Caki2 (cell line): ENCODE results near the gene FBXO46. TPM values are rescaled to one million over a fixed set of nuclear protein-coding genes. Genes with fewer than 3 reads are reported as not detected.
"Not testable (repeated sequence)": the region's sequence is repeated elsewhere in the genome, so short reads cannot be mapped to it uniquely, and the experiment has no call there.

Source experiments
- DNase-seq: peaks from one replicate; pipeline ENCODE4 v3.0.0-alpha.2; 2015; ENCODE audit warnings: low read depth
- in situ Hi-C: cut with HindIII; loops from 2 replicates; pipeline ENCODE4 v1.10.0; 2016; ENCODE audit warnings: low sequenced_read_pairs, low pct_unique_long_range_greater_than_20kb, mixed read lengths
- total RNA-seq: library from RNA; depleted of rRNA; stranded (reverse); fragments of >200 nt; shearing (Covaris generic); gene quantifications from 2 replicates; pipeline ENCODE4 v1.2.3, GENCODE V29; 2014; ENCODE audit warnings: low replicate concordance

FBXO46 gene
- total RNA-seq, 1 experiment from 2014 or later = 21.0 TPM

- in situ Hi-C loops = no loop called here
- peak; percentile 80 for DNase-seq
Measured at GRCh38 chr19:45767410-45767880, 36.7 kb upstream of the FBXO46 start.

GRCh38 chr19:45766869-45767346 lies 36.2 kb upstream of the FBXO46 start:
- in situ Hi-C loops = no loop called here
- no peak for DNase-seq

GRCh38 chr19:45766296-45766868 lies 35.7 kb upstream of the FBXO46 start:
- DNase-seq = no peak
- in situ Hi-C loops = no loop called here

GRCh38 chr19:45765702-45766295 lies 35.1 kb upstream of the FBXO46 start:
- in situ Hi-C loops = no loop called here
- DNase-seq = no peak

GRCh38 chr19:45764945-45765701 lies 34.4 kb upstream of the FBXO46 start:
- in situ Hi-C loops = no loop called here
- DNase-seq = no peak

GRCh38 chr19:45764475-45764874 lies 33.8 kb upstream of the FBXO46 start:
- in situ Hi-C loops = no loop called here
- DNase-seq = no peak

GRCh38 chr19:45763691-45764294 lies 33.1 kb upstream of the FBXO46 start:
- in situ Hi-C loops = no loop called here

GRCh38 chr19:45762870-45763631 lies 32.4 kb upstream of the FBXO46 start:
- DNase-seq = no peak
- in situ Hi-C loops = no loop called here

More at GRCh38 chr19:45763691-45764294, 33.1 kb upstream of the FBXO46 start:
- no peak for DNase-seq

GRCh38 chr19:45761714-45762113 lies 31.0 kb upstream of the FBXO46 start:
- DNase-seq = no peak
- in situ Hi-C loops = no loop called here

GRCh38 chr19:45758921-45759320 lies 28.2 kb upstream of the FBXO46 start:
- DNase-seq = no peak
- in situ Hi-C loops = no loop called here

GRCh38 chr19:45757695-45758094 lies 27.0 kb upstream of the FBXO46 start:
- in situ Hi-C loops = no loop called here

GRCh38 chr19:45754323-45754722 lies 23.6 kb upstream of the FBXO46 start:
- in situ Hi-C loops = no loop called here
- no peak for DNase-seq

More at GRCh38 chr19:45757695-45758094, 27.0 kb upstream of the FBXO46 start:
- DNase-seq = no peak

- no peak for DNase-seq
- in situ Hi-C loops = no loop called here
Measured at GRCh38 chr19:45753548-45753947, 22.9 kb upstream of the FBXO46 start.

GRCh38 chr19:45752639-45753038 lies 21.9 kb upstream of the FBXO46 start:
- DNase-seq = no peak
- in situ Hi-C loops = no loop called here

GRCh38 chr19:45751483-45751882 lies 20.8 kb upstream of the FBXO46 start:
- in situ Hi-C loops, DNase-seq: not testable (repeated sequence)

GRCh38 chr19:45747513-45747912 lies 16.8 kb upstream of the FBXO46 start:
- no peak for DNase-seq
- in situ Hi-C loops = no loop called here

GRCh38 chr19:45746866-45747265 lies 16.2 kb upstream of the FBXO46 start:
- in situ Hi-C loops = no loop called here
- no peak for DNase-seq

GRCh38 chr19:45745606-45746005 lies 14.9 kb upstream of the FBXO46 start:
- in situ Hi-C loops = no loop called here
- DNase-seq = no peak
